HG02759 (cell line): ENCODE data around the gene KANSL1.

Experiments
- ATAC-seq: cut with Tn5 transposase; IDR thresholded peaks from one replicate; pipeline ENCODE4 v1.9.1; 2021; ENCODE audit warnings: mild to moderate bottlenecking, moderate library complexity; ENCODE audit not compliant: unreplicated experiment

The KANSL1 gene

GRCh38 chr17:46169913-46170638 is 23.2 kb downstream of the KANSL1 start:
- no peak for ATAC-seq

DNA sequence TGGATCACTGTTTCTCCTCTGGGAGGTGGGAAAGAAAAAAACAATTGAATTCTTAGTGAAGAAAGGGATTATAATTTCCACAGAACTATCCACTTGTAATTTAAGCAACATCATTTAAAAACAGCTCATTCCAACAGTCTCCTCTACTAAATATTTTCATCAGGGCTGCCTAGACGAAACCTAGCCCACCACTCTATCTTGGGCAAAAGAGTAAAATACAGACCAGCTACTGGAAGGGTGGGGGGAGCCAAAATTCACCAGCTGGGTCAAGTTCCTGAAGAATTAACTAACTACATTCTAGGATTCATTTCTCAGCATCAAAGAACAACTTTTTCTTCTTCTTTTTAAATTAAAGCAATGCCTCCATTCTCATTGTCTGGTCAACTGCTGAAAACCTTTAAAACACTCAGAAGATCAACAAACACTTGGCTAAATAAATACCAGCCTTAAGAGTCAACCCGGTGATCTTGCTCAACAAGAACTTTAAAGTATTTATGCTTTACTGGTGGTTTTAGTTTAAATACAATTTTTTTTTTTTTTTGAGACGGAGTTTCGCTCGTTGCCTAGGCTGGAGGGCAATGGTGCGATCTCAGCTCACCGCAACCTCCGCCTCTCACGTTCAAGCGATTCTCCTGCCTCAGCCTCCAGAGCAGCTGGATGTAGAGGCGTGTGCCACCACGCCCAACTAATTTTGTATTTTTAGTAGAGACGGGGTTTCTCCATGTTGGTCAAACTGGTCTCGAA is 25.2 kb downstream of the KANSL1 start:
- no peak for ATAC-seq

- no peak for ATAC-seq
Measured at GRCh38 chr17:46167267-46167666, 26.0 kb downstream of the KANSL1 start.

DNA sequence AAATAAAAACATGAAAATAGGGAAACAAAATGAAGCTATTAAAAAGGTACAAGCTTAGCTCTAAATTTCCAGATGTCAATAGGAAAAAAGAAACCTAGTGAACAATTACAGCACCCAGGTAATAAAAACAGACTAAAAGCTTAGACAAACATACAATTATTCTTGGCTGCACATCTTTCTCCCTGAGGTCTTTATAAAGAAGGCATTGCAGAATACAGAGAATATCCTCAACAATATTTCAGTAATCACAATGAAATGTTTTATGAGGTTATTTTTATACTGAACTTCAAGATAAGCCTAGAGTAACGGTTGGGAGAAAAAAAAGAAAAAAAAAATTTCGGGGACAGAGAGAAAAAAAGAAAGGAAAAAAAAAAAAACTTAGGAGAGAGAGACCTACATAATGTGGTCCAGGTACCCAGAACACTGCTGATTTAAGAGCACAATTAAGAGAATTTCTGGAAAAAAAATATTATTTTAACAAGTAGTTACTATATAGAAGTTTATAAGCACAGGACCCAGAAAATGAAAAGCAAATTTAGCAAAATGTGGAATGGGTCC is 26.5 kb downstream of the KANSL1 start:
- ATAC-seq: no peak

GRCh38 chr17:46163929-46164594 is 29.2 kb downstream of the KANSL1 start:
- no peak for ATAC-seq

DNA sequence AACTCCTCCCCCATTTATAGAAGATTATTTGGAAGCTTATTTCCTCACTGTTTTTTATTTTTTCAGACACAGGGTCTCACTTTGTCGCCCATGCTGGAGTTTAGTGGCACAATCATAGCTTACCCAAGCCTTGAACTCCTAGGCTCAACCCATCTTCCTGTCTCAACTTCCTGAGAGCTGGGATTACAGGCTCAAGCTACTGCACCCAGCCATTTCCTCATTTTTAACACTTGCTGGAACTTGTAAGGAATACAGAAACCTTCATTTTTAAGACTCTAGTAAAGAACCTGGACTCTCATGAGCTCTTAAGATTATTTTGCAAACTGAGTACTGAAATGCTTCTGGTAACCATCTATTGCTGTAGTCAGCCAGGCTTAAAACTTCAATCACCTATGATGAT is 29.9 kb downstream of the KANSL1 start:
- ATAC-seq: no peak

DNA sequence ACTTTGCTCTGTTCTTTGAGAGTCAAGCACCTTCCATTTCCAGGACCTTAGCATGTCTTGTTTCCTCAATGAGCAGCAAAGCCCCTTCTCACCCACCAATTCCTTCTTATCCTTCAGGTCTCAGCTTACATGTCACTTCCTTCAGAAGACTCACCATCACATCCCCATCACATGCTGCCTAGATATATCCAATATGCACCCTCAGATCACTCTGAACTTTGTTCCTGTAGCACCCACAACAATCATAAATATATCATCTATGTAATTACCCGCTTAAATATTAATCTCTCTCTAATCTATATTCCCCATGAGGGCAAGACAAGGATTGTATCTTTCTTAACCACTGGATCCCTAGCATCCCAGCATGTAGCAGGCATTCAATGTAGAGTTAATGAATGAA is 30.4 kb downstream of the KANSL1 start:
- no peak for ATAC-seq

- ATAC-seq: no peak
Measured at GRCh38 chr17:46160169-46160568, 33.1 kb downstream of the KANSL1 start.

DNA sequence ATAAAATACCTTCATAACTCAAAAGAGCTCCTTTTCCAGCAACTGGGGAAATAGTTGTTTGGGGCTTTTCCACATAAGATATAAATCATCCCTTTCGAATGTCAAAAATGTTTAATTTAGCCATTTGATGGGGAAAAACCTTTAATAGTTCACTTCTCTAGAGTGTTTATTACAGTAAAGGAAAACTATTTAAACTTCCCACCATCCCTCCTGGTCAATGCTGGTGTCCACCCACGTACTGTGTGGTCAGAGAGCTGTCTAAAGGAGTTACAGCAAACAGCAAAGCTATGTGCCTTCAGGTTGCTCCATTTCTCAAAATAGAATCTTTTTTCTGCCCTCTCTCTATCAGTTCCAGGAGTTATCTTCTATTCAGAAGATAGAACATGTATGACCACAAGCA is 33.5 kb downstream of the KANSL1 start:
- ATAC-seq: no peak

DNA sequence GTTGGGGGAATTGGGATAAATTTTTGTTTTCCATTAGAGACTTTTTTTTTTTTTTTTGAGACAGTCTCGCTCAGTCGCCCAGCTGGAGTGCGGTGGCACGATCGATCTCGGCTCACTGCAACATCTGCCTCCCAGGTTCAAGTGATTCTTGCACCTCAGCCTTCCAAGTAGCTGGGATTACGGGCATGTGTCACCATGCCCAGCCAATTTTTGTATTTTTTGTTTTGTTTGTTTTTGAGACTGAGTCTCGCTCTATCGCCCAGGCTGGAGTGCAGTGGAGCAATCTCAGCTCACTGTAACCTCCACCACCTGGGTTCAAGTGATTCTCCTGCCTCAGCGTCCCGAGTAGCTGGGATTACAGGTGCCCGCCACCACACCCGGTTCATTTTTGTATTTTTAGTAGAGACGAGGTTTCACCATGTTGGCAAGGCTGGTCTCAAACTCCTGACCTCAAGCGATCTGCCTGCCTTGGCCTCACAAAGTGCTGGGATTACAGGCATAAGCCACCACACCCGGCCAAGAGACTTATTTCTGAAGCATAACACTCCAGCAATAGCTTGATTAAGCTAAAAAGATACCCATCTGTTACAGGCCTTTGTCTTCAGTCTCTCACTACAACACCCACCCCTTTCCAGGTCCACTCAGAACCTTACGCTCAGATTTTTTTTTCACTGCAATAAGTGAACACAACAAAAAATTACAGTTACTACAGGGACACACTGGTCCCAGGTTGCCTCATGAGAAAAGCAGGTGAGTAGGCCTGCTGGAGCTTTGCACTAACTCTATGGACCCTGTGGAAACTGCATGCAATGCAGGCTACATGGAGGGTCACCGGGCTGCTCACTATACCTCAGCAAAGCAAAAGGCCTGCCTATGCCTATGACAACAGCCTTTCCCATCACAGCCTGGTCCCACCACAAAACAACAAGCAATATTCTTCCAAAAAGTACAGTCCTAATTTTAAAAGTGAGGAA is 34.6 kb downstream of the KANSL1 start:
- ATAC-seq: no peak

DNA sequence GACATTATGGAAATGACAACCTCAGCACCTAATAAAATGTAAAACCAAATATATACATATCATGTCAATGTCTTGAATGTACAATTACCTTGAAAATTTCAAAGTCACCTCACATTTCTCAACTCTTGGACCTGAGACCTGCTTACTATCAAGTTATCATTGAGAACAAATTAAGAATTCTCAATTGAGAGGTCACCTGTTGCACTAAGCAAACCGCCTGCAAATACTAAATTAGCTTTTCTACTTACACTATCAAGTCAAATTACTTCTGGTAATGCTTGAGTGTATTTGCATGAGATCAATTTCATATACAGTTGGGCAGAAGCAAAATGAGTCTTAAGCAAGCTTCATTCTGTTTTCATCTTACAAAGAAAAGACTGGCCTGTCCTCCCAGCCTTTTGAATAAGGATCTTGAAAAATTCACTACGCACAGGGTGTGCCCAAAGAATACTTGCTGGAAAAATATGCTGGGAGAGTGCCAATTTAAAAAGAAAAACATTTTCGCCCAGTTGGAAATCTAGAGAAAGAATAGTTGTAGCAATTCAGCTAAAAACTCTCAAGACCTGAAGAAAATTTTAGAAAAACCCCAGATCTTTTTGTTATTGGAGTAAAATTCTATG is 35.7 kb downstream of the KANSL1 start:
- ATAC-seq: no peak

DNA sequence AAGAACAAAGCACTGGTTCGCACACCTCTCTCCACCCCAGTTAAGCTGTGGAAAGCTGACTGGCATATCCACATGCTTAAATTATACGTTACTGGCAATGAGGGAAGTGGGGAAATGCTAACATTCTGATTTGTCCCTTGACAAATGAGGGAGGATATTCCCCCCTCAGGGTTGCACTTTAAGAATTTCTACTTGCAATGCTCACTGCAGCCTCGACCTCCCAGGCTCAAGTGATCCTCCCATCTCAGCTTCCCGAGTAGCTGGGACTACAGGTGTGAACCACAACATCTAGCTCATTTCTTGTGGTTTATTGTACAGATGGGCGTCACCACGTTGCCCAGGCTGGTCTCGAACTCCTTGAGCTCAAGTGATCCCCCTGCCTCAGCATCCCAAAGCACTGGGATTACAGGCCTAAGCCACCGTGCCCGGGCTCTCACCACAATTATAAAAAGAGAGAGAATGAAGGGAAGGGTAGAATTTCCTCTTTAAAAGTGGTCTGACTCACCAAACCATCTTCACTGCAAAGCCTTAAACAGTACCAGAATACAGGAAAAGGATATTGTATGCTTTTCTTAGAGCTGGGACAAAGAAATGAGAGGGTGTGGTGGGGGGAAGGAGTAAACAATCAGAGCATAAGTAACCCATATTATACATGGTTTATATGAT is 38.9 kb downstream of the KANSL1 start:
- ATAC-seq: no peak

- ATAC-seq: no peak
Measured at GRCh38 chr17:46152423-46152822, 40.8 kb downstream of the KANSL1 start.

DNA sequence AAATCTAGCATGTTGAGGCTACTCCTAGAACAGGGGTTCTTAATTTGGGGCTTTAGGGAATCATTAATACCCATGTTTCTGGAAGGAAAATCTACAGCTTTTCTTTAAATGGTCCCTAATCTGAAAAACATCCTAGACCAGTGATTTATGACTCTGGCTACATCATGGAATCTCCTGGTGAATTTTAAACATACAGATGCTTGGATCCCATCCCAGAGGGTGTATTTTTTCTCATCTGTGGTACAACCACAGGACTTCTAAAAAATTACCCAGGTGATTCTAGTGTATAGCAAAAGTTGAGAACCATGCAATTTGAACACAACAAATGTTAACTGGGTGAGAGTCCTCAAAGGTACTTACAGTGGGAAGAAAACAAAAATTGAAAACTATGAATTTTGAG is 41.5 kb downstream of the KANSL1 start:
- ATAC-seq: no peak

- no peak for ATAC-seq
Measured at GRCh38 chr17:46150216-46150963, 42.8 kb downstream of the KANSL1 start.

- ATAC-seq: no peak
Measured at GRCh38 chr17:46148247-46148646, 45.0 kb downstream of the KANSL1 start.

- ATAC-seq: no peak
Measured at GRCh38 chr17:46147296-46147695, 45.9 kb downstream of the KANSL1 start.

- no peak for ATAC-seq
Measured at GRCh38 chr17:46144246-46144645, 49.0 kb downstream of the KANSL1 start.

- no peak for ATAC-seq
Measured at GRCh38 chr17:46143827-46144236, 49.4 kb downstream of the KANSL1 start.
